Thyroid gland (tissue), 4 donors: ENCODE results near the gene DNAJC21. TPM values are rescaled to one million over a fixed set of nuclear protein-coding genes. Genes with fewer than 3 reads are reported as not detected.
A peak's percentile ranks its signal among the peaks of the same experiment; 100 is the strongest.

Experiments
- DNase-seq, 2 donors: peaks; one replicate each; pipeline ENCODE4 v3.0.0-alpha.2; 2019
- H3K27ac ChIP-seq, 3 donors: fragments of 200-600 bp; sonication (generic); 1 replicate in 2 of 3; 2 replicates in 1 of 3; pipeline ENCODE4 v1.5.1; 2016 to 2019; ENCODE audit warnings: mild to moderate bottlenecking in 1 of 3, moderate library complexity in 1 of 3
- H3K27me3 ChIP-seq: fragments of 200-600 bp; sonication (generic); one replicate; pipeline ENCODE4 v1.5.1; 2019
- H3K36me3 ChIP-seq, 2 donors: fragments of 200-600 bp; sonication (generic); one replicate each; pipeline ENCODE4 v1.5.1; 2016 to 2019
- H3K4me1 ChIP-seq, 2 donors: fragments of 200-600 bp; sonication (generic); one replicate each; pipeline ENCODE4 v1.5.1; 2017 to 2019
- H3K4me3 ChIP-seq, 3 donors: fragments of 200-600 bp; sonication (generic); replicated peaks in 1 of 3; 1 replicate in 2 of 3; 2 replicates in 1 of 3; pipeline ENCODE4 v1.5.1; 2016; ENCODE audit warnings: mild to moderate bottlenecking in 1 of 3
- H3K9me3 ChIP-seq: fragments of 200-600 bp; sonication (generic); one replicate; pipeline ENCODE4 v1.5.1; 2017
- POLR2A ChIP-seq, 2 donors: fragments of 450-650 bp; IDR thresholded peaks; one replicate each; pipeline ENCODE4 v1.6.1; 2017; ENCODE audit warnings: antibody characterized with exemption in 2 of 2, mild to moderate bottlenecking in 2 of 2, moderate library complexity in 1 of 2
- WGBS, 2 donors: methylation state at CpG; one replicate each; pipeline ENCODE4 v1.1.5; 2017; 5-methylcytosine and 5-hydroxymethylcytosine counted together
- intact Hi-C: fragments of 100-400 bp; cut with DNase I; formaldehyde crosslinking; loops from one replicate; pipeline ENCODE4 v1.15.1; 2023
- total RNA-seq, 4 donors: library from RNA; depleted of rRNA; stranded (reverse); fragments of >200 nt; gene quantifications; one replicate each; pipeline ENCODE4 v1.2.3, GENCODE V29; 2016
- TF ChIP-seq, protein P1 (sequence below), 6 experiments: fragments of 200-600 bp in 3 of 6; fragments of 450-650 bp in 3 of 6; sonication (generic) in 3 of 6; IDR thresholded peaks; one replicate each; pipeline ENCODE4 v1.5.1; 2016 to 2019; ENCODE audit warnings: antibody characterized with exemption in 6 of 6, mild to moderate bottlenecking in 2 of 6, inconsistent platforms in 1 of 6, moderate library complexity in 1 of 6

The DNAJC21 gene
- total RNA-seq, 4 donors from 2014 or later: 33.5 to 68.1 (median 48.4) TPM

DNA sequence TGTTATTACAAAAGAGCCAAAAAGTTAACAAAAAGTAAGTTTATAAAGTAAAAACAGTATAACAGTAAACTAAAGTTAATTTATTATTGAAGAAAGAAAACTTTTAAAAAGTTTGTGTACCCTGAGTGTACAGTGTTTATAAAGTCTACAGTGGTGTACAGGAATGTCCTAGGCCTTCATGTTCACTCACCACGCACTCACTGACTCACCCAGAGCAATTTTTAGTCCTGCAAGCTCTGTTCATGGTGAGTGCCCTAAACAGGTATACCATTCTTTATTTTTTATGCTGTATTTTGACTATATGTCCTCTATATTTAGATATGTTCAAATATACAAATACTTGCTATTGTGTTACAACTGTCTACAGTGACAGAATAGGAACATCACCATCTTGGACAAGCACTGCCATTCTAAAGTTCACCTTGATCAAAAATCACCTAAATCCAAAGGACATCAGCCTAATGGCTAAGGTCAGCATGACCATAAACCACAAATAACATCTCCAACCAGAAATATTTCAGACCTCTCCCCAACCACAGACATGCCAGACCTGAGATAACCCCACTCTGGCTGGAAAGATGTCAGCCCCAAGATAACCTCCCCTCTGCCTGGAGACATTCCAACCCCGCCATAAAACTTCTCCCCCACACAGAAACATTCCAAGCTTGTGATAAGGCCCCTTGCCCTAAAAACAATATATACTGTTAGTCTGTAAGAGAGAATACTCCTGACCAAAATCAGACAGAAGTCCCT, 62.3 kb downstream of the DNAJC21 start:
- no peak for DNase-seq
- 86 to 89% methylated on average over 2 of the region's 2 CpGs for WGBS, 2 donors
- H3K4me3 ChIP-seq: no peak overlapping the region
- no peaks in the 10 kb centered on the region for H3K27me3 ChIP-seq
- intact Hi-C loops: no loop called here
- no peak overlapping the region for H3K27ac ChIP-seq
- no peaks in the 10 kb centered on the region for H3K4me1 ChIP-seq
- TF ChIP-seq POLR2A (IDR thresholded peaks at IDR 0.05): no peak
- no peaks in the 10 kb centered on the region for H3K9me3 ChIP-seq
- no peaks in the 10 kb centered on the region for H3K36me3 ChIP-seq

GRCh38 chr5:34993951-34994350, 64.6 kb downstream of the DNAJC21 start:
- Histone ChIP-seq H3K27me3 (no peaks in the 10 kb centered on the region), H3K4me1 (peaks cover 0 to 6% of the 10 kb centered on the region in 2 donors), H3K9me3 (no peaks in the 10 kb centered on the region), H3K36me3 (no peaks in the 10 kb centered on the region), H3K4me3 (no peak overlapping the region), H3K27ac (no peak overlapping the region)
- no peak for TF ChIP-seq POLR2A (IDR thresholded peaks at IDR 0.05)
- TF ChIP-seq, protein P1, sequence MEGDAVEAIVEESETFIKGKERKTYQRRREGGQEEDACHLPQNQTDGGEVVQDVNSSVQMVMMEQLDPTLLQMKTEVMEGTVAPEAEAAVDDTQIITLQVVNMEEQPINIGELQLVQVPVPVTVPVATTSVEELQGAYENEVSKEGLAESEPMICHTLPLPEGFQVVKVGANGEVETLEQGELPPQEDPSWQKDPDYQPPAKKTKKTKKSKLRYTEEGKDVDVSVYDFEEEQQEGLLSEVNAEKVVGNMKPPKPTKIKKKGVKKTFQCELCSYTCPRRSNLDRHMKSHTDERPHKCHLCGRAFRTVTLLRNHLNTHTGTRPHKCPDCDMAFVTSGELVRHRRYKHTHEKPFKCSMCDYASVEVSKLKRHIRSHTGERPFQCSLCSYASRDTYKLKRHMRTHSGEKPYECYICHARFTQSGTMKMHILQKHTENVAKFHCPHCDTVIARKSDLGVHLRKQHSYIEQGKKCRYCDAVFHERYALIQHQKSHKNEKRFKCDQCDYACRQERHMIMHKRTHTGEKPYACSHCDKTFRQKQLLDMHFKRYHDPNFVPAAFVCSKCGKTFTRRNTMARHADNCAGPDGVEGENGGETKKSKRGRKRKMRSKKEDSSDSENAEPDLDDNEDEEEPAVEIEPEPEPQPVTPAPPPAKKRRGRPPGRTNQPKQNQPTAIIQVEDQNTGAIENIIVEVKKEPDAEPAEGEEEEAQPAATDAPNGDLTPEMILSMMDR (IDR thresholded peaks at IDR 0.05): no peak
- DNase-seq: peak; percentile 12 to 24
- 76 to 79% methylated on average over 8 of the region's 8 CpGs for WGBS, 2 donors
- intact Hi-C loops: no loop called here

DNA sequence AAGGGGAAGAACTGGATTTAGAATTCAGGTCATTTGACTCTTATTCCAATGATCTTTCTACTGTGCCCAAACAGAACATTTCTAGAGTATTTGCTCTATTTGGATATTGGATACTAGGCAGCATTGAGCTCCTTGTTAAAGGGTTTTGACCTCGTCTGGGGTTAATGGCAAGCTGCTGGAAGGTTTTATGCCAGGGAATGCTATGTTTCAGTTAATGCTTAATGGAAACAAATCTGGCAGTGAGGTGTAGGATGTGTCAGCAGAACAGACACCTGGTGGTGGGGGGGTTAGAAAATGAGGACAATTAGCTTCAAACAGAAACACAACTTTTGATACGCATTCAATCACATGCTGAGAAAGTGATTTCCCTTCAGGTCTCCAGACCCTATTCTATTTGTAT, 66.9 kb downstream of the DNAJC21 start:
- Histone ChIP-seq H3K27ac (no peak overlapping the region), H3K36me3 (no peaks in the 10 kb centered on the region), H3K27me3 (no peaks in the 10 kb centered on the region), H3K4me3 (no peak overlapping the region), H3K9me3 (no peaks in the 10 kb centered on the region), H3K4me1 (peaks cover 0 to 6% of the 10 kb centered on the region in 2 donors)
- WGBS, 2 donors: 88 to 91% methylated on average over 2 of the region's 2 CpGs
- intact Hi-C loops: no loop called here
- no peak for TF ChIP-seq POLR2A (IDR thresholded peaks at IDR 0.05)
- no peak for DNase-seq

DNA sequence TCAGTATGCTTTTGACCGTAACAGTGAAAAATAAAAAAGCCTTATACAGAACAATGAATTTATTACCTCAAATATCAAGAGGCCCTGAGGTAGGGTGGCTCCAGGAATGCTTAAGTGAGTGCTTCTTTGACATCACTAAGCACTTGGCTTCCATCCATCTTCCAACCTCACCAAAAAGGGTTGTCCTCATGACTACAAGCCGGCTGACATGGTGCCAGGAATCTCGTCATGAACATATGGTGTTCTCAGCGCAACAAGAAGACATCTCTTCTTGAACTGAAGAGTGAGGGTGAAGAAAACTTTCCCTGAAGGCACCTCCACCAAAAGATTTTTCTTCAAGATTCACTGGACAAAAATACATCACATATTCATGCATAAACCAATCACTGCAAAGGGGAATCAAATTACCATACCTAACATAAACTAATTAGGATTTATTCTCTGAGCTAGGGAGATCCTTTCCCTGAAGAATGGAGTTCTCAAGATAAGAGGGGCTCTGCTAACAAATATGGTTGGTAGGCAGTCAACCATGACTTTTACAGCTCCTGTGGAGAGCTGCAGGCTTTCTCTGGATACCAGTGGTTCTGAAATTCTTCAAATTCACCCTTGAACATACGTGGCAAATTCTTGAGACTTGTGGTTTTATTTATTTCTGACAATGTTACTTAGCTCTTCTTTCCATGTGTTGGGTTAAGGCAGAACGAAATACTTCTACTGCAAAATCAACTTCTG, 68.9 kb downstream of the DNAJC21 start:
- no peaks in the 10 kb centered on the region for H3K36me3 ChIP-seq
- peak overlapping the region in 2 of 3 donors; percentile 17 to 47 for H3K27ac ChIP-seq
- no peaks in the 10 kb centered on the region for H3K27me3 ChIP-seq
- TF ChIP-seq, protein P1 (IDR thresholded peaks at IDR 0.05): no peak
- TF ChIP-seq POLR2A (IDR thresholded peaks at IDR 0.05): no peak
- intact Hi-C loops: no loop called here
- 25 to 37% methylated on average over 6 of the region's 6 CpGs for WGBS, 2 donors
- H3K9me3 ChIP-seq: no peaks in the 10 kb centered on the region
- H3K4me3 ChIP-seq: no peak overlapping the region
- peaks cover 0 to 6% of the 10 kb centered on the region in 2 donors for H3K4me1 ChIP-seq
- peak; percentile 79 to 80 for DNase-seq

- intact Hi-C loops: loop anchor here (10.0 kb wide), 1 partner anchor 517 kb away; no protein-coding TSS in a partner anchor
- WGBS, 2 donors: 58 to 87% methylated on average over 3 of the region's 3 CpGs
- no peaks in the 10 kb centered on the region for H3K9me3 ChIP-seq
These were observed 72.5 kb downstream of the DNAJC21 start for GRCh38 chr5:35001842-35002241.

More at GRCh38 chr5:35001842-35002241, 72.5 kb downstream of the DNAJC21 start:
- Histone ChIP-seq H3K36me3 (no peaks in the 10 kb centered on the region), H3K27me3 (no peaks in the 10 kb centered on the region), H3K4me1 (peaks cover 0 to 6% of the 10 kb centered on the region in 2 donors), H3K27ac (no peak overlapping the region), H3K4me3 (no peak overlapping the region)
- TF ChIP-seq, protein P1 (IDR thresholded peaks at IDR 0.05): no peak
- no peak for TF ChIP-seq POLR2A (IDR thresholded peaks at IDR 0.05)
- no peak for DNase-seq
